K562 (cell line): ENCODE measurements around the gene SCARB2. TPM values are rescaled to one million over a fixed set of nuclear protein-coding genes. Genes with fewer than 3 reads are reported as not detected.

Source experiments
- ATAC-seq: fragments of 200-7000 bp; cut with Tn5 transposase; 3 replicates; pipeline ENCODE4 v1.9.1; 2020; ENCODE audit warnings: moderate library complexity
- BruUV-seq: library from RNA; stranded (reverse); fragments of 400-500 nt; replicated peaks from 2 replicates; lab custom pipeline; 2021; lab: Mats Ljungman, UMichigan
- CTCF ChIA-PET: fragments of 300-600 bp; formaldehyde crosslinking; extraction: SDS; loops from one replicate; lab custom pipeline; 2021; ENCODE audit warnings: low intra/inter-chr PET ratio; lab: Yijun Ruan, JAX
- POLR2A ChIA-PET: fragments of 300-600, 350-650 bp; sonication (Branson Sonifier 250); formaldehyde crosslinking; extraction: SDS; loops from one replicate; lab custom pipeline; 2021; ENCODE audit warnings: antibody characterized with exemption, inconsistent platforms; lab: Yijun Ruan, JAX
- DNase-seq, 4 experiments: peaks; one replicate each; pipeline versions ENCODE4 v3.0.0 to v3.0.0-alpha.2; 2011 to 2018; ENCODE audit warnings: low spot score in 3 of 4, mixed read lengths in 3 of 4; ENCODE audit errors: extremely low read depth in 1 of 4
- FAIRE-seq: peaks from 2 replicates; lab custom pipeline; 2011; peaks lifted over from hg19 to GRCh38; lab: Jason Lieb, UNC
- H2AFZ ChIP-seq: 2 replicates; pipeline ENCODE4 v1.6.0; 2011; ENCODE audit warnings: low read depth, low read length, control low read depth, inconsistent platforms
- H3K27ac ChIP-seq: fragments of 200-600 bp; 3 replicates; pipeline ENCODE4 v1.8.0; 2011; ENCODE audit warnings: low read depth, mild to moderate bottlenecking, control low read depth, inconsistent platforms, low read length, moderate library complexity, mixed read lengths; ENCODE audit errors: extremely low read depth
- H3K27me3 ChIP-seq, 2 experiments: fragments of 300-600 bp in 1 of 2; 2 replicates in 1 of 2; 3 replicates in 1 of 2; pipeline versions ENCODE4 v1.6.0 to v1.8.0; 2011; ENCODE audit warnings: inconsistent platforms in 2 of 2, low read length in 2 of 2, mild to moderate bottlenecking in 1 of 2, mixed read lengths in 1 of 2, moderate library complexity in 1 of 2; ENCODE audit not compliant: control insufficient read depth in 2 of 2, insufficient read depth in 2 of 2
- H3K36me3 ChIP-seq: fragments of 300-600 bp; 3 replicates; pipeline ENCODE4 v1.8.0; 2011; ENCODE audit warnings: mild to moderate bottlenecking, low read length, inconsistent platforms; ENCODE audit not compliant: control insufficient read depth, insufficient read depth
- H3K4me1 ChIP-seq, 2 experiments: fragments of 200-600 bp in 1 of 2; replicated peaks in 1 of 2; 2 replicates in 1 of 2; 3 replicates in 1 of 2; pipeline versions ENCODE4 v1.5.1 to v1.8.0; 2011; ENCODE audit warnings: inconsistent platforms in 2 of 2, low read length in 2 of 2, mild to moderate bottlenecking in 1 of 2, mixed read lengths in 1 of 2, moderate library complexity in 1 of 2; ENCODE audit not compliant: control insufficient read depth in 2 of 2, insufficient read depth in 2 of 2
- H3K4me2 ChIP-seq: 2 replicates; pipeline ENCODE4 v1.6.1; 2011; ENCODE audit warnings: low read length, control low read depth, inconsistent platforms, mixed read lengths; ENCODE audit not compliant: insufficient read depth
- H3K4me3 ChIP-seq: fragments of 200-600 bp; sonication (generic), shearing (Covaris generic); 2 replicates; pipeline ENCODE4 v1.5.1; 2016; ENCODE audit warnings: control low read depth, inconsistent platforms
- H3K79me2 ChIP-seq: fragments of 200-600 bp; 3 replicates; pipeline ENCODE4 v1.8.0; 2011; ENCODE audit warnings: low read length, inconsistent platforms; ENCODE audit not compliant: control insufficient read depth, insufficient read depth
- H3K9ac ChIP-seq, 2 experiments: 2 replicates each; pipeline versions ENCODE4 v1.6.0 to v1.6.1; 2011; ENCODE audit warnings: low read depth in 2 of 2, low read length in 2 of 2, control low read depth in 1 of 2, inconsistent platforms in 1 of 2, mild to moderate bottlenecking in 1 of 2, mixed read lengths in 1 of 2; ENCODE audit not compliant: insufficient read depth in 1 of 2
- H3K9me1 ChIP-seq: one replicate; pipeline ENCODE4 v1.6.0; 2011; ENCODE audit warnings: inconsistent platforms, mild to moderate bottlenecking, low read length, moderate library complexity; ENCODE audit not compliant: control insufficient read depth, insufficient read depth
- H3K9me3 ChIP-seq: replicated peaks from 2 replicates; pipeline ENCODE4 v1.5.1; 2011; ENCODE audit warnings: low read depth, low read length, inconsistent platforms; ENCODE audit not compliant: control insufficient read depth, insufficient read depth
- H4K20me1 ChIP-seq: replicated peaks from 2 replicates; pipeline ENCODE4 v1.6.1; 2011; ENCODE audit warnings: low read length, inconsistent platforms, mixed read lengths; ENCODE audit not compliant: control insufficient read depth, insufficient read depth
- ADNP ChIP-seq: fragments of 200-800 bp; sonication (Bioruptor generic); IDR thresholded peaks from 2 replicates; pipeline ENCODE4 v1.6.1; 2016; ENCODE audit warnings: missing genetic modification characterization, missing compliant biosample characterization
- CTBP1 ChIP-seq: fragments of 450-650 bp; IDR thresholded peaks from 2 replicates; pipeline ENCODE4 v1.6.1; 2016; ENCODE audit warnings: borderline replicate concordance
- CTCF ChIP-seq, 3 experiments: IDR thresholded peaks in 2 of 3; conservative IDR thresholded peaks in 1 of 3; 2 replicates each; pipeline ENCODE4 v1.5.1; 2011 to 2012; ENCODE audit warnings: low read length in 3 of 3, mild to moderate bottlenecking in 3 of 3, control low read depth in 2 of 3, improper control_type of control experiment in 1 of 3, inconsistent platforms in 1 of 3, low read depth in 1 of 3, mixed read lengths in 1 of 3, moderate library complexity in 1 of 3; ENCODE audit not compliant: insufficient read depth in 2 of 3
- FOXA1 ChIP-seq: fragments of 450-650 bp; IDR thresholded peaks from 2 replicates; pipeline ENCODE4 v1.6.1; 2016; ENCODE audit warnings: mild to moderate bottlenecking, borderline replicate concordance
- FUS ChIP-seq: fragments of 200-400 bp; formaldehyde crosslinking; optimal IDR thresholded peaks from 2 replicates; pipeline ENCODE3; 2017; ENCODE audit warnings: low read depth, low read length
- GTF2E2 ChIP-seq: fragments of 200-800 bp; sonication (Bioruptor generic); IDR thresholded peaks from 2 replicates; pipeline ENCODE4 v1.6.1; 2016; ENCODE audit warnings: missing genetic modification characterization, missing compliant biosample characterization
- NBN ChIP-seq: fragments of 450-650 bp; IDR thresholded peaks from 2 replicates; pipeline ENCODE4 v1.6.1; 2016; ENCODE audit warnings: low read depth, mild to moderate bottlenecking
- RBM17 ChIP-seq: fragments of 200-400 bp; formaldehyde crosslinking; IDR thresholded peaks from 2 replicates; pipeline ENCODE4 v1.6.1; 2017; ENCODE audit warnings: low read depth, mild to moderate bottlenecking, low read length, borderline replicate concordance
- SUPT5H ChIP-seq: fragments of 450-650 bp; IDR thresholded peaks from 2 replicates; pipeline ENCODE4 v1.6.1; 2016
- UBTF ChIP-seq, 2 experiments: IDR thresholded peaks; 2 replicates each; pipeline ENCODE4 v1.6.1; 2012; ENCODE audit warnings: improper control_type of control experiment in 2 of 2, low read depth in 2 of 2, low read length in 2 of 2, borderline replicate concordance in 1 of 2
- ZFP30 ChIP-seq: fragments of 250-450 bp; sonication (Bioruptor Pico); IDR thresholded peaks from 2 replicates; pipeline ENCODE4 v1.8.0; 2022; ENCODE audit warnings: moderate library complexity, mild to moderate bottlenecking, inconsistent platforms, borderline replicate concordance
- ZNF717 ChIP-seq: fragments of 250-450 bp; sonication (Bioruptor Pico); IDR thresholded peaks from 2 replicates; pipeline ENCODE4 v1.5.0; 2021
- ZNF75A ChIP-seq: fragments of 450-650 bp; formaldehyde crosslinking; IDR thresholded peaks from 2 replicates; pipeline ENCODE4 v1.4.0; 2020; ENCODE audit warnings: mild to moderate bottlenecking
- WGBS: fragments of 100-300 bp; shearing (Covaris generic); methylation state at CpG from one replicate; pipeline ENCODE4 v1.1.6; 2016; ENCODE audit warnings: low coverage, mixed read lengths; ENCODE audit not compliant: insufficient coverage; ENCODE audit errors: missing lambda C conversion rate; 5-methylcytosine and 5-hydroxymethylcytosine counted together
- in situ Hi-C: fragments of 300-500 bp; cut with MboI; formaldehyde crosslinking; loops from 4 replicates; pipeline ENCODE4 v1.15.0; 2018; ENCODE audit warnings: inconsistent platforms, mixed read lengths
- intact Hi-C: fragments of 100-400 bp; cut with micrococcal nuclease; formaldehyde crosslinking; loops from 2 replicates; pipeline ENCODE4 v1.14.2; 2022
- polyA plus RNA-seq, 8 experiments: library from polyadenylated mRNA; depleted of rRNA in 4 of 8; stranded (reverse) in 5 of 8; unstranded in 3 of 8; fragments of >200 nt; fragmentation: Nextera tagmentation in 2 of 8; fragmentation: Illumina TruSeq in 1 of 8; extraction: Ambion mirVana in 2 of 8; extraction: Trizol in 1 of 8; gene quantifications; 2 replicates each; pipeline versions ENCODE4 v1.2.1 to v1.2.3, GENCODE V29; 2011 to 2014; ENCODE audit warnings: inconsistent platforms in 1 of 8, missing spikeins in 1 of 8
- total RNA-seq, 7 experiments: library from RNA; depleted of rRNA in 6 of 7; stranded (reverse); fragments of >200 nt in 6 of 7; fragmentation: Illumina TruSeq in 2 of 7; extraction: Trizol in 2 of 7; gene quantifications; 2 replicates each; pipeline versions ENCODE4 v1.2.1 to v1.2.3, GENCODE V29; 2011 to 2021; ENCODE audit warnings: low replicate concordance in 1 of 7
- TF ChIP-seq, protein P1 (sequence below): fragments of 250-450 bp; sonication (Bioruptor Pico); IDR thresholded peaks from 2 replicates; pipeline ENCODE4 v1.9.0; 2021; ENCODE audit warnings: mild to moderate bottlenecking

The SCARB2 gene
- total and polyA plus RNA-seq, 9 of the 15 experiments (the other 6 are each of a cell fraction or from before 2014, with no cell fraction given), result 6.1 to 25.8 (median 17.8) TPM

- WGBS, result 94% methylated on average over 3 of the region's 3 CpGs
- Histone ChIP-seq H3K27ac (no peak overlapping the region), H3K36me3 (peaks cover 4% of the 10 kb centered on the region; the same call in 1 of the 3 replicates), H3K79me2 (no peaks in the 10 kb centered on the region)
- no TSS peak for BruUV-seq
- no peak for DNase-seq
- FAIRE-seq, result no peak
- no peak for ATAC-seq
- TF ChIP-seq UBTF (IDR thresholded peaks at IDR 0.05; ENCODE audit: borderline replicate concordance in 1 of 2, low read depth in 2 of 2, low read length in 2 of 2) (no peak), ZNF717 (CRISPR knock-in tag) (no peak), FOXA1 (no peak), ZNF75A (no peak), ZFP30 (CRISPR knock-in tag) (no peak), RBM17 (no peak), SUPT5H (no peak), GTF2E2 (tag) (no peak), CTCF (IDR thresholded peaks at IDR 0.05 in 2 of 3, conservative IDR thresholded peaks at IDR 0.05 in 1 of 3; ENCODE audit: insufficient read depth in 2 of 3, low read depth in 1 of 3, low read length in 3 of 3) (no peak), ADNP (tag) (no peak), CTBP1 (no peak), FUS (no peak), NBN (no peak)
- TF ChIP-seq, protein P1, sequence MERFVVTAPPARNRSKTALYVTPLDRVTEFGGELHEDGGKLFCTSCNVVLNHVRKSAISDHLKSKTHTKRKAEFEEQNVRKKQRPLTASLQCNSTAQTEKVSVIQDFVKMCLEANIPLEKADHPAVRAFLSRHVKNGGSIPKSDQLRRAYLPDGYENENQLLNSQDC, result no peak
- TF ChIP-seq, all 486 proteins: peak for 0
- Histone ChIP-seq H3K9me3 (no peaks in the 10 kb centered on the region; the same call in 1 of the 2 replicates), H3K4me3 (no peak overlapping the region), H3K9ac (no peak overlapping the region), H3K27me3 (no peaks in the 10 kb centered on the region), H3K4me1 (peaks cover 4 to 17% of the 10 kb centered on the region in 2 experiments; a peak in 4 of 5 replicates), H2AFZ (no peak overlapping the region), H3K4me2 (no peak overlapping the region), H3K9me1 (no peaks in the 10 kb centered on the region), H4K20me1 (no peaks in the 10 kb centered on the region)
- intact Hi-C loops, result no loop called here
- ChIA-PET CTCF (no interaction called here), POLR2A (no interaction called here)
- in situ Hi-C loops, result no loop called here
These were observed 18.3 kb downstream of the SCARB2 start for GRCh38 chr4:76195326-76195725.
